ENCODE results near the gene SLIT3. TPM values are rescaled to one million over a fixed set of nuclear protein-coding genes. Genes with fewer than 3 reads are reported as not detected.

SLIT3 gene
- total RNA-seq, 2 donors from 2014 or later: 67.1 to 140 TPM

DNA sequence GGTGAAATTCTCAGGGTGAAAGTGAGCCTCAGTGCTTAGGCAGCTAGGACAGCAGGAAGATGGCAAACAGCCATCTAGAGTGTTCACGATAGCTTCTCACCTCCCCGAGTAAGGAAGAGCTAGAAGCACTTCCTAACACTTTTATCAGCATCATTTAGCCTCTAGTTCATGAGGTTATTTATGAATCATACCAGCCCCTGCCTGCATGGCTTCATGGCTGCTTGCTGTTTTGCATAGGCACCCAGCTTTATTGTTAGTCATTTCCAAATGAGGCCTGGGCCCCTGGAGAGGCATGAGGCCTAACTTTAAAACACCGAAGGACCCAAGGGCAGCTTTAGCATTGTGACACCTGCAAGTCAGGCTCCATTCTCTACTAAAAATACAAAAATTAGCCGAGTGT is 586.9 kb downstream of the SLIT3 start:
- intact Hi-C loops (cut with DNase I): loop anchor here in 1 of 2 donors (10.0 kb wide), 1 partner anchor 459 kb away; no protein-coding TSS in a partner anchor
- peak; percentile 5 for DNase-seq (ENCODE audit: low spot score)

DNA sequence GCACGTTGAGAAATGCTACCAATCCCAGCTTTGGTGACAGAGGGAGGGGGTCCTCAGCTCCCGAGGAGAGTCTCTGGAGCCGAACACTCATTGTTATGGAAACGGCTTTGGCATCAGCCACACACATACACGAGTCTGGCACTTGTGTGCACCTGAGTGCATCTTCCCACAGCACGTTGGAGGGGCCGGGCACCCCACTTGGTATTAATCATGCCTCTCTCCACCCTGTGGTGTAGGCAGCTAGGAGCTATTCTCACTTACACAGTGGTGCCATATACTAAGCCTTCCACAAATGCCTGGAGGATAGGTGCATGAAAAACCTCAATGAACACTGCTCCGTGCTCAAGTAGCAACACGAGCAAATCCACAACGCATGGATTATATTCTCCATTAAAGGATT is 587.9 kb downstream of the SLIT3 start:
- DNase-seq (ENCODE audit: low spot score): peak; percentile 38
- intact Hi-C loops (cut with DNase I): loop anchor here in 1 of 2 donors (10.0 kb wide), 1 partner anchor 458 kb away; no protein-coding TSS in a partner anchor

DNA sequence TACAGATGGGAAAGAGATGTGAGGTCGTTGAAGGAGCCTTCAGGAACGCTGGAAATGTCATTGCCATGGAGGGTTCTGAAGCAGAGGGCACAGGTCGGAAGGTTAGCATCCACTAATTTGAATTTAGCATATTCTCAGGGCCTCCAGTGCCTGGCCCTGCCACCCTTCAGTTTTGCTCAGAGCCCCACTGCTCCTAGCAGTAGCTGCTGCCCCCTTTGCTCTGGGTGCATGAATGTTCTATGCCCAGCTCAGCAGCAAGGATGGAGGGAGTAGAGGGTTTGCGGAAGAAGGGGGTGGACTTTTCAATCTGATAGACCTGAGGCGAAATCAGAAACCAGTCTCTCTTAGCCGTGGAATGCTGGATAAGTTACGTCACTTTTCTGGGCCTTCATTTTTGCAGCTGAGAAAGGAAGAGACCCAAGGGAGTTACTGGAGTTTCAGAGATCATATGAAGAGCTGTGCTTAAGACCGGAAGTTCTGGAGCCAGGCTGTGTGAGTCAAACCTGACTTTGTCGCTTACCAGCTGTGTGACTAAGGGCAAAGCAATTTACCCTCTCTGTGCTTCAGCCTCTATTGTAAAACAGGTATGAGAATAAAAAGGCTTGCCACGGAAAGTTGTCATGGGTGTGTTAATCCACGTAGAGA is 588.5 kb downstream of the SLIT3 start:
- intact Hi-C loops (cut with DNase I): loop anchor here in 1 of 2 donors (10.0 kb wide), 1 partner anchor 458 kb away; no protein-coding TSS in a partner anchor
- DNase-seq (ENCODE audit: low spot score): peak; percentile 68

DNA sequence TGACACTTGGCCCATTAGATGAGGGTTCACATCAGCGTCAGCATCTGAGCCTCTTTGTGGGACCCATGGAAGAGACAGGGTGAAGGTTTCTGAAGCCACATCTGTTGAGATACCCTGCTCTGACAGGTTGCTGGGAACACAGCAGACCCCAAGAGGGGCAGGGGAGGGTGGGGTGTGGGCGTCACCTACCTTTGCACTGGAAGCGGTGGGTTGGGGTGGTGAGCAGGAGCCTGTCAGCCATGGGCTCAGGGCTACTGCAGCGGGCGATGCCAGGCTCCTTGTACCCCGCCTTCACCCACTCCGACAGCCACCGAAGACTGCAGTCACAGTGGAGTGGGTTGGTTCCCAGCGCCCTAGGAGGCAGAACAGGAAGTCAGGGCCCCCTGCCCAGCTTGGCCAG is 590.2 kb downstream of the SLIT3 start:
- intact Hi-C loops (cut with DNase I): loop anchor here in 1 of 2 donors (10.0 kb wide), 1 partner anchor 456 kb away; no protein-coding TSS in a partner anchor

DNA sequence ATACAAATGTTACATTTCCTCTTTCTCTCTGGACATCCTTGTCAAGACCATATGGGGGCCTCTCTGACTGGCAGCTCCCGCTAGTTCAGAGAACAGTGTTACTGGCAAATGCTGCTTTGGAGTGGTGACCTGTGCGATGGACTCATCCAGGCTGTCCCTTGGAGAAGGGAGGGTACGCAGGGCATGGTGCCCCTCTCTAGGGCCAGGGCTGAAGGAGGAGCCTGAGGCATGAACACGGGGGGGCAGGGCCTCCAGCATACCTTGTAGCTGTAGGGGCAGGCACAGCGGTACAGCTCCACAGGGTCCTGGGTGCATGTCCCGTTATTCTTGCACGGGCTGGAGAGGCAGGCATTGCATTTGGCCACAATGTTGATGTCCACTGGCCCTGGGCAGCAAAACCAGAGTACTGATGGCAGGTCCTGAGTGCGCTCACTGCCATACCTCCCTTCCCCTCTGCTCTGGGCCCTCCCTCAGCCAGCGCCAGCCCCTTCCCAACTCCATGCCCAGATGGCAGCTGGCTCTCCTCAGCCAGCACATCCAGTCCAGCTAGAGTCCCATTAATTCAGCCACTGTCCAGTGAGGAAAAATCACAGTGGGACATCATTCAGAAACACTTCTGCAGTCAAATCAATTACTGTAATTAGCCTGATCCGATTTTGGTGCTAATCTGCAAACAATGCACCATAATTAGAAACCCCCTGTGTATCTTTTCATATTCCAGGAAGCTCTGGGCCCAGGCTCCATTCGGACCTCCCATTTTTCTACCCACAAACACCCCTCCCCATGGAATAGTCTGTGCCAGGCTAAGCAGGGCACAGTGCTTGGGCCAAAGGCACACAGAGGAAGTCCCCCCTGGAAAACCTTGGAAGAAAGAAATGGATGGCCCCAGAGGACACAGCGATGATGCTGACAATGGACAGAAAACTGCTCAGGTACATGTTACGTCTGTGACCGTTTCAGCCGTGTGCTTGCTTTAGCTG is 592.9 kb downstream of the SLIT3 start:
- peak; percentile 70 for DNase-seq (ENCODE audit: low spot score)
- intact Hi-C loops (cut with DNase I): loop anchor here in 1 of 2 donors (10.0 kb wide), 2 partner anchors 597 to 867 kb away; partner anchors contain the start of gene SLIT3

More for the DNA sequence above, 590.2 kb downstream of the SLIT3 start:
- peak; percentile 69 for DNase-seq (ENCODE audit: low spot score)

DNA sequence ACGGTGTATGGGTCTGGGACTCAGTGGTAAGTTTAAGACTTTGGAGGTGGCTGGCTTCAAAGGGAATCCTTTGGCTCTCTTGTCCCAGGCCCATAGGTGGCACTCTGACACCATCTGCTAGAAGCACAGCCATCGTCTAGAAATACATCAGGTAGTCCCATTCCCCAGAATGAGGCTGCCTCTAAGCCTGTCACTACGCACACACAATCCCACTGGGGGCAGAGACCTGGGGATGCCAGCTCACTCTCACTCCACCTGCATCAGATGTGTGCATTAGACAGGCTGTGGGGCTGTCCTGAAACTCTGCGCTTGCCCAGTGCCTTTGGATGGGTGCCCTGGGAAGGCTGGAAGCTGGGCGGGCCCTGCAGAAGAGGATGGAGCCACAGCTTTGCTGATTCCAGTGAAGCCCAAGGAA is 594.3 kb downstream of the SLIT3 start:
- peak; percentile 83 for DNase-seq (ENCODE audit: low spot score)

DNA sequence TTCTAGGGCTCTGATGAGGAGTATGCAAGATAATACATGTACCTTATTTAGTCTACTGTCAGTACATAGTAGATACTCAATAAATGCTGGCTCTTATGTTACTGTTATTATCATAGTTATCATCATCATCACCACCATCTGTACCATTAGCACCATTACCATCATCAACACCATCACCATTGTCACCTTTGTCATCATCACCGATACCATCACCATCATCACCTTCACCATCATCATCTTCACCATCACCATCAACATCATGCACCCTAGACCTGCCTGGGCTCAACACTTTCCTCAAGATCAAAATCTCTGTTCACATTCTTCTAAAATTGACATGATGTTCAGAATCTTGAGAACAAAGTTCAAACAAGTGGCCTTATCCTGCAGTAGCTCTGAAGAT is 595.6 kb downstream of the SLIT3 start:
- no peak for DNase-seq (ENCODE audit: low spot score)
- intact Hi-C loops (cut with DNase I): loop anchor here in 1 of 2 donors (10.0 kb wide), 2 partner anchors 599 to 869 kb away; partner anchors contain the start of gene SLIT3

More for the DNA sequence above, 594.3 kb downstream of the SLIT3 start:
- intact Hi-C loops (cut with DNase I): loop anchor here in 1 of 2 donors (10.0 kb wide), 2 partner anchors 598 to 868 kb away; partner anchors contain the start of gene SLIT3

DNA sequence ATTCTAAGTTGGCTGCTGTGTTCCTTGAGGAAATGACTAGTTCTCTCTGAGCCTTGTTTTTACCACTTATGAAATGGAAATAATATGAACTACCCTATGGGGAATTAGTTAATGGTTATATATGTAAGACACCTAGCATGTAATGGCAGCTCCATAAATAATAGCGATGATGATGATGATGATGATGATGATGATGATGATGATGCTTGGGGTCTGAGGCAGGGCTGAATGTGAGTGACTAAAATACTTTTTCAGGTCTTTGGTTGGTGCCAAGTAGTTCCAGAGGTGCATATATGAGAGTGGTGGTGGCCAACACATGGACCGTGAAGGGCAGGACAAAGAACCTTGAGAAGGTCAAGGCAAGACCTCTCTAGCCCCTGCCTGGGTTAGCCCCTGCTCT is 598.4 kb downstream of the SLIT3 start:
- intact Hi-C loops (cut with DNase I): loop anchor here in 1 of 2 donors (10.0 kb wide), 2 partner anchors 602 to 872 kb away; partner anchors contain the start of gene SLIT3
- DNase-seq (ENCODE audit: low spot score): no peak

DNA sequence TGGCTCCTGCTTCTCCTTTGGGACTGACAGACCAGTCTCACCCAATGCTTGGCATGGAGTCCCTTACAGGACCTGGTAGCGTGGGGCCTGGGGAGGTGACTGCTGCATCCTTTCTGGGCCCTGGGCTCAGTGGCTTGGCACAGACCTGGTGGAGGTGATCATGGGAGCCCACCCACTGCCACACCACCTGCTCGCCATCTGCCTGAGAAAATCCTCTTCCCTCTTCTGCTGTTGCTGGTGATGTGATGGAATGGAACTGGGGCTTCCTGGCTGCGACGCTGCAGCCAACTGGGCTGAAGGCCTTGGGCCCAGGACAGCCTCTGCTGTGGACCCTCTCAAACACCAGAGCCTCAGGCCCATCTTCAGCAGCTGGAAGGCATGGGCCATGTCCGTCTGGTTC is 599.3 kb downstream of the SLIT3 start:
- DNase-seq (ENCODE audit: low spot score): peak; percentile 46
- intact Hi-C loops (cut with DNase I): loop anchor here in 1 of 2 donors (10.0 kb wide), 2 partner anchors 603 to 873 kb away; partner anchors contain the start of gene SLIT3

DNA sequence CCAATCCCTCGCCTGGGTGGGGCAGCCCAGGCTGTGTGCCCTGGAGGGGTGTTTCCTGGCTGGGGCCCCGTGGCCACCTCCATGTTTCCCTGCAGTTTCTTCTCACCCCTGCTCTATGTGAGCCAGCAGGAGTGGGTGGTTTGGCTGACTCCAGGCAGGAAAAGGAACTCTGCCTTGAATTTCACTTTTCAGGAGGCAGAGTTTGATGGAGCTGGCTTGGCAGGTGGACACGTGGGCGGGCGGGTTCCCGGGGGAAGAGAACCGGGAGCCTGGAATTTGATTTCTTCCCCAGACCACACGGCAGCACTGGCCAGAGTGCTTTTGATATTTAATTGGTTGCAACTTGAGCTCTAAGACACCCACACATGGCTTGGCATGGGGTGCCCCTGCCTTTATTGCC is 601.9 kb downstream of the SLIT3 start:
- DNase-seq (ENCODE audit: low spot score): peak; percentile 79
- intact Hi-C loops (cut with DNase I): loop anchor here in 1 of 2 donors (10.0 kb wide), 1 partner anchor 866 kb away; no protein-coding TSS in a partner anchor

DNA sequence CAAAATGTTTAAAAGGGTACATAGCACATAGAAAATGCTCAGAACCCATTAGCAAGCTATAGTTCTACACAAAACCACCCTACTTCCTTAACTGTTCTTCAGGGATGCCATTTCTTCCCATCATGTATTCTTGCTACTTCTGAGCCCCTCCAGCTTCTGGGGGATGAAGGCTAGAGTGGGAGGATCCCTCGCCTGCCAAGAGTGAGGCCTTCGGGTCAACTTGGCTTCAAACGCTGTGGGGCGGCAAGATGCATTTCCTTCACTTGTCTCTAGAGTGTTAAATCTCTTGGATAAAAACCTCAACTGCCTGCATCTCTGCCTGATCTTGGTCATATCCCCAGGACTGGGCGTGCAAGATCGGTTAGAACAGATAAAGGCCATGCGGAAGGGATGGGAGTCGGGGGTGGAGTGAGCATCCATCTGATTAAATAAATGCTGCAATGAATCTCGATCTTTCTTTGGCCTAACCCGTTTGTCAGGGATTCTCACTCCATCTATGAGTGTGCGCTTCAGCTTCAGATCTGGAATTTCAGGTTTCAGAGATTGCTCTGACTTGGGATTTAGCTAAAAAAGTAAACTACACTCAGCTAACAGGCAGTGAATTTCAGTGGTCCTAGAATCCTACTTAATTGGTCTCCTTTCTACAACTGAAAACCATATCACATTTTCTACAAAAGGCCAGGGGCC is 603.8 kb downstream of the SLIT3 start:
- intact Hi-C loops (cut with DNase I): loop anchor here in 1 of 2 donors (10.0 kb wide), 1 partner anchor 868 kb away; no protein-coding TSS in a partner anchor
- DNase-seq (ENCODE audit: low spot score): peak; percentile 20

DNA sequence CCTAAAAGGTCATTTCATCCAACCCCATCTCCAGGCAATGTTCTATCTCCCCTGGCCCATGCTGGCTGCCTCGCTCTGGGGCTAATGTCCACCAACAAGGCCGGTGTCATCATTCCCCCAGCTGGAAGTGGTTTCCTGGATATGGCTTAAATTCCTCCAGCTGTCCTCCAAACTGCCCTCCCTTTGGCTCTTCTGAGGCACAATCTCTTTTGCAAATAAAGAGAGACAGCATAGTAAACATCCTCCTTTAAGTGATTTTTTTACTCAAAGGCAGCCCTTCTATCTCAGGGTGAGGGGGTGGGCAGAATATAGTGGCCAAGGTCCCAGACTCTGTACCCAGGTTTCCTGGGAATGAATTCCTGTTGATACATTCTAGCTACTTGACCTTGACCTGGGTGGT is 604.3 kb downstream of the SLIT3 start:
- DNase-seq (ENCODE audit: low spot score): peak; percentile 32
- intact Hi-C loops (cut with DNase I): loop anchor here in 1 of 2 donors (10.0 kb wide), 1 partner anchor 868 kb away; no protein-coding TSS in a partner anchor

DNA sequence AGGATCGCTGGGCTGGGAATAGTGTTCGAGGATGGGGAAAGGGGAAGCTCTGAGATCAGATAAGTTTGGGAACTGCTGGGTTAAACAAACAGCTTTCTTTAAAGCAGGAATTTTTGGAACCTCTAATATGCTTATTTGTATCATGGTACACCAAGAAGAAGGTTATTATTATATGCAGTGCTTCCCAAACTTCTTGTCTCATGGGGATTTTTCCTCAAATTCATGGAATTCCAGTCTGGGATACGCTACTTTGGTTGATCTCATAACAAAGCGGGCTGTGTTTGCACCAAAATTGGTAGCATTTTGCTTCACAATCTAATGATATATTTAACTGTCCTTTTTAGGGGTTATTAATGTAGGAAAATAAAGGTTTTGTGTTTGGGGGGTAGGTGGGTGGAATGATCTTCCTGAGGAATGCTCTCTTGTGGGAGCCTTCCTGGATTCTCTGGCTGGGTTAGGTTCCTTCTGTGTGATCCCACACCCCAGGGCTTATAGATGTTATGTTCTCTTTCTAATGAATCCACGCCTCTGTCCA is 605.6 kb downstream of the SLIT3 start:
- no peak for DNase-seq (ENCODE audit: low spot score)
- intact Hi-C loops (cut with DNase I): loop anchor here in 1 of 2 donors (10.0 kb wide), 1 partner anchor 869 kb away; no protein-coding TSS in a partner anchor

DNA sequence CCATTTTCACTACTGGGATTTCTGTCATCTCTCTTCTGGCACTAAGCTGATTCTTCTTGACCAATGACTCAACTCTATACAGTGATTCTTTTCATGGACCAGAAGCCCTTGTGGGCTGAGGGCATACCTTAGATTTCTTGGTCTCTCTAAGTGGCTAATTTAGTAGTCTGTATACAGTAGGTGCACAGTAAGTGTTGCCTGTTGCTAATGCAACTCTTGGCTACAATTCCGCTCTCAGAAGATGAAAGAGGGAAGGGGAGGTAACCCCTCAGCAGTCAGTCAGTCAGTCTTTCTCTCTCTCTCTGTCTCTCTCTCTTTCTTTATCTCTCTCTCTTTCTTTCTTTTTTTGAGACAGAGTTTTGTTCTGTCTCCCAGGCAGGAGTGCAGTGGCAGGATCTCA is 606.6 kb downstream of the SLIT3 start:
- intact Hi-C loops (cut with DNase I): loop anchor here in 1 of 2 donors (10.0 kb wide), 1 partner anchor 871 kb away; no protein-coding TSS in a partner anchor
- peak; percentile 3 for DNase-seq (ENCODE audit: low spot score)

DNA sequence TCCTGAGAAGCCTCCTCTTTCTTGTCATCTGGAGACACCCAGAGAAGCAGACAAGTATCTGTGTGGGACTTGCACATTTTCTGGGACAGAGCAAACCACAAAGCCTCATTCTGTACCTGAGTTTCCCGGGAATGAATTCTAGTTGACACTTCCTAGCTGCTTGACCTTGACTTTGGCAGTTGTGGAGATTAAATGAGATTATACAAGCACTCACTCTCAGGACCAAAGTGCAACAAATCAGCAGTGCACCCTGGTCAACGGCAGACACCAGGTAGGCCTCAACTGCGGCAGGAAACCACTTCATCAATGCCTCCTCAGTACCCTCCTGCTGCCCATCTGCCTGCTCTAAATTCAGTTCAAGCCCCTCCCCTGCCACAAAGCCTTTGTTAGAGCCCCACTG is 607.1 kb downstream of the SLIT3 start:
- DNase-seq (ENCODE audit: low spot score): peak; percentile 0
- intact Hi-C loops (cut with DNase I): loop anchor here in 1 of 2 donors (10.0 kb wide), 1 partner anchor 871 kb away; no protein-coding TSS in a partner anchor

DNA sequence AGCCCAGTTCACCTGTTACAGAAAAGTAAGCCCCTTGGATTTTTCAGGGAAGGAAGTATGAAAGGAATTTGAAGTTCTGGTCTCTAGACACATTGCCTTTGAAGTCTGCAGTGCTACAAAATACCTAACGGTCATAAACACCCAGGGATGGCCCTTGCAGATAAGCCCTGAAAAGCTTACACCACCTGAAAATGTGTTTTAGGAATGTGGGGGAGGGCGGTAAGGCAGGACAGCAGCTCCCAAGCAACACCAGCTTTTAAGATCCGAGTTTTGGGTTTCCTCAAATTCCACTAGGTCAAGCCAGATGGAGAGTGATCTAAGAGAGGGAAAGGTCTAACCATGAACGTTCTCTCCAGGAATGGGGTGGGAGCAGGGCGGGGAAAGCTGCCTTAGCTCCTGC is 607.6 kb downstream of the SLIT3 start:
- intact Hi-C loops (cut with DNase I): loop anchor here in 1 of 2 donors (10.0 kb wide), 1 partner anchor 872 kb away; no protein-coding TSS in a partner anchor
- DNase-seq (ENCODE audit: low spot score): peak; percentile 19

DNA sequence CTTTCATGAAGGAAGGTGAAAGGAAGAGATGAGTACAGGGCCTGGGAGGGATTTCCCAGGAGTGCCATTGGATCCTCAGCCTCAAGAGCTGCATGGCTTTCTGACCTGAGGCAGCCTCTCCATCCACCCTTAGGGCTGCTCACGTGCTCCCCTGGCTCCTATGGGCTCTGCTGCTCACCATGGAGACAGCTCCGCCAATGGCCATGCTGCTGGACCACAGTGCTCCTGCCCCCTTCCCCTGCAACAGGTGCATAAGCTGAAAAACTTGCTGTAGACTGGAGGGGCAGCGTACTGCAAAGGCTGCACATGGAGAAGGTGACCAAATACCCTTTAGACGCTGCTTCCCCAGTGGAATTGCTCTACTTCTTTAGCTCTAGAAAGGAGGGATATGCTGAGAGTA is 609.0 kb downstream of the SLIT3 start:
- DNase-seq (ENCODE audit: low spot score): peak; percentile 29
- intact Hi-C loops (cut with DNase I): loop anchor here in 1 of 2 donors (10.0 kb wide), 1 partner anchor 873 kb away; no protein-coding TSS in a partner anchor

DNA sequence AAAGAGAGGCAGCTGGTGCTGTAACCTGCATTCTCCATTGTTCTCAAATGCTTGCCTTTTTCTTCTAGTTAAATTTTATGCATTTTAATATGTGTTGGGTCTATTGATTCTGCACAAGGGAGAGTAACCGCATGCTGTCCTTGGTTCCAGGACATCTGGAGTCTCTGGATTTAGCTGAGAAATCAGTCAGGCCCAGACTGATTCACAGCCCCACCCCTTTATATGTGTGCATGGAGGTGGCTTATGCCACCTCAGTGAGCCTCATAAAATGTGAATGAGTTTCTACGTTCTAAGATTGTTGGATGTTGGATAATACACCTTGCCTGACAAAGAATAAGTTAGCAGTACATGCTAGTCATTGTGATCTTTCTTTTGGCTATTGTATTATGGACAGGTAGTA is 611.7 kb downstream of the SLIT3 start:
- DNase-seq (ENCODE audit: low spot score): peak; percentile 12
- intact Hi-C loops (cut with DNase I): no loop called here
